T-helper 1 cell treated with Interleukin-12 subunit alpha and Interleukin-12 subunit beta and Interleukin-4 antibody, amounts not matched to agents 30 ng/mL and 1 ng/mL, for 36 hours (primary cell): Measurements from ENCODE around the gene CNNM2. TPM values are rescaled to one million over a fixed set of nuclear protein-coding genes. Genes with fewer than 3 reads are reported as not detected.
"Not testable (repeated sequence)": the region's sequence is repeated elsewhere in the genome, so short reads cannot be mapped to it uniquely, and the experiment has no call there.

ENCODE experiments used
- intact Hi-C: fragments of 100-400 bp; cut with micrococcal nuclease; formaldehyde crosslinking; loops from one replicate; pipeline ENCODE4 v1.15.1; 2024
- total RNA-seq: library from RNA; stranded (reverse); gene quantifications from 2 replicates; pipeline ENCODE4 v1.2.3, GENCODE V29; 2022

CNNM2 gene
- total RNA-seq, 1 donor from 2014 or later = 6.8 TPM

DNA sequence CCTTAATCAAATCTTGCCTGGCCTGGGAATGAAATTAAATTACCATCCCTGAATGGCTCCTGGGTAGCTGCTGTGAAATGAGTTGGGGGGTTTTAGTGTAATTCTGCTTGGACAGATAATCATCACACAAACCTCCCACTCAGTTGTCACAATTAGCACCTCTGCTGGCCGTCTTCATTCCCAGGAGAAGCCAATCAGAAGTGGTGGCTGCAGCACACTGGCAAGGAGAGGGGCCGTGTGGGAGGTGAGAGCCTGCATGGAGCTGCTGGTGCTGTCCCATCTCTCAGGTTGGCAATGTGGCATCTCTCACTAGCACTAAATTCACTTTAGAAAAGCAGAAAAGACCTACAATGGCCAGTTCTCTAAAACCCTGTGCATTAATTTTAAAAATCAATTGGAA, 182.5 kb downstream of the CNNM2 start:
- intact Hi-C loops = no loop called here

DNA sequence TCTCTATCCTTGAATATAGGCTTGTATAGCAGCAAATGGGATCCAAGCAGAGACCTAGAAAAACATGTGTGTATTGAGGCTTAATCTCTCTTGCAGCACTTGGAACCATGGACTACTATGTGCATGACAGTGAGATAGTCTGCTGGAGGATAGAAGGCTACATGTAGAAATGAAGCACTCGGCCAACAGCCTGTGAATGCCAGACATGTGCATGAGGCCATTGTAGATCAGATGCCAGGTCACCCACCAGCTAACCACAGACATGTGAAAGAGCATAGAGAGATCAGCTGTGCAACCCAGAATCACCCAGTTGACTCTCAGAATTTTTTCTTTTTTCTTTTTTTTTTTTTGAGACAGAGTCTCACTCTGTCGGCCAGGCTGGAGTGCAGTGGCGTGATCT, 184.1 kb downstream of the CNNM2 start:
- intact Hi-C loops = no loop called here

DNA sequence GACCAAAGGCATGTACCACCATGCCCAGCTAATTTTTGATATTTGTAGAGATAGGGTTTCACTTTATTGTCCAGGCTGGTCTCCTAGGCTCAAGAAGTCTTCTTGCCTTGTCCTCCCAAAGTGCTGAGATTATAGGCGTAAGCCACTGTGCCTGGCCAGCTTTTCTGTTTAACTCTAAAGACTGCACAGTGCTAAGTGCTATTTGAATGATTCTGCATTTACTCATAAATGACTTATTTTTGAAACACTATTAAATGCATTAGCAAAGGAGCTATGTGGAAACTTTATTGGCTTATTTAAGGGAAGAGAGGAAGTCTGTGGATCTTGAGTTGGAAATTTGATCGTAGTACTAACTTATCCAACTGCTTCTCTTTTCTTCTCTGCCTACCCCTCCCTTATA, 185.9 kb downstream of the CNNM2 start:
- intact Hi-C loops = no loop called here

DNA sequence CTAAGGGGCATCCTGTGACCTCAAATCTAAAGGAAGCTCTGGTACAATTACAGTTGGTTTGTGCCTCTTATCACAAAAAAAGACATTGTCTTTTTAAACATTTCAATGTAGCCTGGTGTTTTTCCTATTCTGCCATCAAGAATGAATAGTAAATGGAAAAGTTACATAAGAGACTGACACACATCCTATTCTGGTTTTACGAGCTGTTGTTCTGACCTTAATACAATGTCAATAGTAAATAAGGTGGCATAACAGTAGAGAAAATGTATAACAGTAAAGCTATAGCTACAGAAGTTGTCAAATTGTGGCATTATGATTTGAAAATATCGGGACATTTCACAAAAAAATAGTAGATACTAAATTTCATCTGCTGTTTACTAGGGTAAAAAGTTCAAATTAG, 186.6 kb downstream of the CNNM2 start:
- intact Hi-C loops = no loop called here

DNA sequence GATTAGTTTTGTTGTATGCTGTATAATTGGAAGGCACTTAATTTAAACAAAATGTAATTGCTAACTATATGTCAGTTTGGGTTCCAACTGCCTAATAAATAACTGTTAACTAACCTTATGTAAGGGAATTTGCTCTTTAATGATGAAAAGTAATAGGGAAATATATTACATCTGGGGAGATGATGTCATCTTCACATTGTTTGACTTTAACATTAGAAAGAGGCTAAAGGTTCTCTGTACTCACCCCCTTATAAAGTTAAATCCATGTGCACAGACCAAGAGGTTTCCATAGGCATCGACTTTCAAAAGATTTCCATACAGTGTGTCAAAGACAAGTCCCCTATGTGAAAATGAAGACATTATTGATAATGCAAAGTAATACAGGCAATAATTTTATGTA, 187.4 kb downstream of the CNNM2 start:
- intact Hi-C loops = no loop called here

DNA sequence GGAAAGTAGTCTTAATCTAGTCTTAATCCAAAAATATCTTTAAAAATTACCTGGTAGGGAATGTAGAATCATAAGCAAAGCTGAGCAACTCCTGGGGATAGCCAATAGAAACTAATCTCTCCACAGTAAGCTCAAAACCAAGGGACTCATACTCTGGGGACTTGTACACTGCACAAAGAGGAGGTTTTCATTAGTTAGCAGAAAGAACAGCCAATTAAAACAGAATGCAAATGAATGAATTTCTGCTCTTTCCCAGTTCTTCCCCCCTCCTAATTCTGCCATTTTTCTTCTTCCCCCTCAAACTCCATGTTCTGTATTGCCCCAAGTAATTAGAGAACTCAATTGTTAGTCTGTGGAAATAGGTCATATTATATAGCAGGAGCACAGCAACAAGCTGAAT, 188.4 kb downstream of the CNNM2 start:
- intact Hi-C loops = no loop called here

DNA sequence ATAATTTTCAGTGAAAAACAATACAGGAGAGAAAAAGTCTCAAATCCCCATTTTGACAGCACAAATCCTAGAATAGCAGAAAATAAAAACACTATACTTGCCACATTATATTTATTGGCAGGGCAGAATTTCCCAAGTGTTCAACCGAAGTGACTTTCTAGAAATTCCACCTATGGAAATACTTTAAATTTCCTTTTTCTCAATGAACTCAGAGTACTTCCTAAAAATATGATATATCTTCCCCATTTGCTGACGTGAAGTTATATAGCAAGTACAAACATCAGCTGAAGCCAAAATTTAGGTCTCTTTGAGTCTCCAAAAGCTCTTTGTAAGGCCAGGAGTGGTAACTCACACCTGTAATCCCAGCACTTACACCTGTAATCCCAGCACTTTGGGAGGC, 191.7 kb downstream of the CNNM2 start:
- intact Hi-C loops = no loop called here

DNA sequence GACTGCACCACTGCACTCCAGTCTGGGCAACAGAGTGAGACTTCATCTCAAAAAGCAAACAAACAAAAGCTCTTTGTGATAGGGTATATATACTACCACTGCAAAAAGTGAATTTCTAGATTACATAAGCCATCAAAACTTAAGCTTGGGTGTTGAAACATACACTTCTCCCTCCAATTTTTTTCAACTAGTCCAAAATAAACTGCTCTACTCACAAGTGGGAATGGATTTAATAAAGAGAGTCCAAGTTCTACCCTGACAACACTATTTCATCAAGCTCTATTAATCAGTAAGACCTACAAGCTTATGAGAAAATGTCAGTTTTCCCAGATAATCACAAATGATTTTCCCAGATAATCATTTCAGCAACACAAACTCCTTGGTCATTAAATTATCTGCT, 192.3 kb downstream of the CNNM2 start:
- intact Hi-C loops = no loop called here

DNA sequence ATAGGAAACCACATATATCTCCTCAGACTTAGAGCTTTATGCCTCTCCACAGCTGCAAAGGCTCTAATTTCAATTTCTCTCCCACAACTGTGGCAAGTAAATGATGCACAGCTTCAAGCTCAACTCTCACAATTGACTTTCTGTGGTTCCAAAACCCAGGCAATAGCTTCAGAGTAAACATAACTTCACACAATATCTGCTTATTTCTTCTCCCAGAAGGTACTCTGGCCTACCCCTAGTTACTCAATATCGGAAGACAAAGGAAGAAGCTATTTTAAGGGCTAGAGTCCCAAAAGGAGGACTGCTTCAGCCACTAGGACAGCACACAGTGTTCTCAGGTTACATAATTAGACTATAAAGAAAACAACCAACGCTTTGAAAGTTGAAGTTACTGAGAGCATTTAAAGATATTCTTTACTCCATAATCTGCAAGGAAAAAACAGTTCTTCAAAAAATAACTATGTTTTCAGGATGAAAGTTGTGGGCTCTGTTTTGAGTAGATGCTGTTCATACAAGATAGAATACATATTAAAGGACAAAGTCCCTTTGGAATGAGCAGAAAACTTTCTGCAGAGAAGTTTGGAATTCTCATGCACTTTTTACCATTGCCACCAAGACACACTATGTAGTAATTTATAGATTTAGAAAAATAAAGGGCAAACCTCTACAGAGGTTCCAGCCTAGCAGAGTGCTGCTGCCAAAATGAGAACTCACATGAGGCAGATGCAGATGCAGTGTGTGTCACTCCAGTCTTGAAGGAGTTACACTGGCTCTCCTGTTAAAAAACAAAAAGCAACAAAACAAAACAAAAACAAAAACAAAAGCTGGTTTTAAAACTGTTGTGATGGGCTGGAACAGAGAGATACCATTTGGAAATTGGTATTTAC, 193.2 kb downstream of the CNNM2 start:
- intact Hi-C loops = no loop called here

DNA sequence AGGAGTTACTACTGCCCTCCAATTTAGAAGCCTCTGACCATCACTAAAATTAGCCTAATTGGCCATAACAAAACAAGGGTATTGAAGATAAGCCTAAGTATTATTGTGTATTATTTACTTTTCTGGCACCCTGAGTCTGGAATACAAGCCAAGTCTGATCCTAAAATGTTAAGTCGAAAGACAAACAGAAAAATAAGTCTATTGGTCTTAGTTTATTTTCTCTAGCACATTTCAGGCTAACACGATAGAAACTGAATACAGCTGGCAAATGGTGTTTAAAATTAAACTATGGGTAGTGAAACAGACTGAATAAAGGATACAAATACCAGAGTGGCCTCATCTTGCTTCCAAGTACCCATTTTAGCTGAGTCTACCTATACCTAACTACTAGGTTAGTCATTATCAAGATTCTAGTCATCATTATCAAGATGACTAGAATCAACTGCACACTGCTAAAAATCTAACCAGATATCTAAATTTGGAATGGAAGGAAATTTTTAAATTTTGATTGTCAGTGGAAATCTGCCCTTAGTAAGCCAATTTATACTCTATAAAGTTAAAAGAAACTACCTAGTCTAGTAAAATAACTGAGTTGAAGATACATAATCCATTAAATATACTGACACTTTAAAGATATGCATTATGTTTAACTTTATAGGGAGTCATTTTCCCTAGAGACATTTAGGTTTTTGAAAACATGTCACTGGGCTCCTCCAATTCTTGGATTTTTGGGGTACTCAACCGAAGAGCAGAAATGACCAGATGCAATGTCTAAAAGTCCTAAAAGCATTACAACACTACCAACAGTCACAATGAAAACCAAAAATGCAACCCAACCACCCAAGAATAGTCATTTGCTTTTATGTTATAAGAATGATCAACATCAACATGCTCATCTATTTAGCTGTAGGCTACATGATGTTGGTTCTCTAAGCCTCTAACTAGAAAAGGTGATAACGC, 194.1 kb downstream of the CNNM2 start:
- intact Hi-C loops = no loop called here

DNA sequence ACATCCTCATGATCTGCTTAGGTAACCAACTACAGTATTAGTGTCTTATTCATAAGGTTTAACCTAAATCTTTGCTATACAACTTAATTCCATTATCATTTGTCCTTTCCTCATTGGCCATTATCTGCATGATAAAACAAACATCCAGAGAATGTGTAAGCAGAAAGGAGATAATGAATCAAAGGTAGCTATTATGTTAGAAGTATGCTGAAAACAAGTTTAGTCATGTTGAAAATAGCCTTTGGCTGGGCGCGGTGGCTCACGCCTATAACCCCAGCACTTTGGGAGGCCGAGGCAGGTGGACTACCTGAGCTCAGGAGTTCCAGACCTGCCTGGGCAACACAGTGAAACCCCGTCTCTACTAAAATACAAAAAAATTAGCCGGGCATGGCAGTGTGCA, 196.8 kb downstream of the CNNM2 start:
- intact Hi-C loops = no loop called here

DNA sequence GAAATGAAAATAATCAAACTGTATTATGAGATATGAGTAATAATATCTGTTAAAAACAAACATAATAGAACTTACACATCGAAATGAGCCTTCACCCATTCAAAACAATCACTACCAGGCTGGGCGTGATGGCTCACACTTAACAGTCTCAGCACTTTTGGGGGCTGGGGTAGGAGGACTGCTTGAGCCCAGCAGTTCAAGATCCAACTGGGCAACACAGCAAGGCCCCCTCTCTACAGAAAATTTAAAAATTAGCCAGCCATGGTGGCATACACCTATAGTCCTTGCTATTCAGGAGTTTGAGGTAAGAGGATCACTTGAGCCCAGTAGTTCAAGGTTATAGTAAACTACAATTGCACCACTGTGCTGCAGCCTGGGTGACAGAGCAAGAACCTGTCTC, 199.2 kb downstream of the CNNM2 start:
- intact Hi-C loops = no loop called here

DNA sequence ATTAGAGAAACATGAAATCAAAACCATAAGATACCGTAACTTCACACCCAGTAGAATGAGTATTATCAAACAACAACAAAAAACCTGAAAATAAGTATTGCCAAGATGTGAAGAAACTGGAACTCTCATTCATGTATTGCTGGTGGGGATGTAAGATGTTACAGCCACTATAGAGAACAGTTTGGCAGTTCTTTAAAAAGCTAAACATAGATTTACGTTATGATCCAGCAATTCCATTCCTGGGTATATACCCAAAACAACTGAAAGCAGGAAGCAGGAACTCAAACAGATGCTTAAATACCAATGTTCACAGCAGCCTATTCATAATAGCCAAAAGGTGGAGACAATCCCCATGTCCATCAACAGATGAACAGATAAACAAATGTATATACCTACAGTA, 202.5 kb downstream of the CNNM2 start:
- intact Hi-C loops = no loop called here

DNA sequence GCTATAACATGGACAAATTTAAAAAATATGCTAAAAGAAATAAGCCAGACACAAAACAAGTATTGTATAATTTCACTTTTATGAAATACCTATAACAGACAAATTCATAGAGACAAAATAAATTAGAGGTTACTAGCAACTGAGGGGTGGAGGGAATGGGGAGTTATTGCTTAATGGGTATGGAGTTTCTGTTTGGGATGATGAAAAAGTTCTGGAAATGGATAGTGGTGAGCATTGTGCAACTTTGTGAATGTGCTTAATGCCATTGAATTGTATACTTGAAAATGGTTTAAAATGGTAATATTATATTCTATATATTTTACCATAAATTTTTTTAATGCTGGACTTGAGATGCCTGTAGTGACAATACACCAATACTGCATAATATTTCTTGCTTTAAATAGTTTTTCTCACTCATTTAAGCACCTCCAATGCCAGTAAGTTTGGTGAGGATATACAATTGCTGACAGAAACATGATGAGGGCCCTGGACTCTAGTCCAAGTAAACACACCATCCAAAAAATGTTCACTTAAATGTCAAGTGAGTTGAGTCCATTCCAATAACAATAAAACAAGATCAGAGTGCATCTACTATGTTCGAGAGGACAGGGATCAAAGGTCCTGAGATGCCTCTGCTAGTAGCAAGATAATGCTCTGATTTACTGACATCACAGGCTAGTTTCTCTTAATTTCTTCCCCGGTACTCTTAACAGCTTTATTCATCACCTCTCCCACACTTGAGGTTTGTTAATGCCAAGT, 203.1 kb downstream of the CNNM2 start:
- intact Hi-C loops = no loop called here

DNA sequence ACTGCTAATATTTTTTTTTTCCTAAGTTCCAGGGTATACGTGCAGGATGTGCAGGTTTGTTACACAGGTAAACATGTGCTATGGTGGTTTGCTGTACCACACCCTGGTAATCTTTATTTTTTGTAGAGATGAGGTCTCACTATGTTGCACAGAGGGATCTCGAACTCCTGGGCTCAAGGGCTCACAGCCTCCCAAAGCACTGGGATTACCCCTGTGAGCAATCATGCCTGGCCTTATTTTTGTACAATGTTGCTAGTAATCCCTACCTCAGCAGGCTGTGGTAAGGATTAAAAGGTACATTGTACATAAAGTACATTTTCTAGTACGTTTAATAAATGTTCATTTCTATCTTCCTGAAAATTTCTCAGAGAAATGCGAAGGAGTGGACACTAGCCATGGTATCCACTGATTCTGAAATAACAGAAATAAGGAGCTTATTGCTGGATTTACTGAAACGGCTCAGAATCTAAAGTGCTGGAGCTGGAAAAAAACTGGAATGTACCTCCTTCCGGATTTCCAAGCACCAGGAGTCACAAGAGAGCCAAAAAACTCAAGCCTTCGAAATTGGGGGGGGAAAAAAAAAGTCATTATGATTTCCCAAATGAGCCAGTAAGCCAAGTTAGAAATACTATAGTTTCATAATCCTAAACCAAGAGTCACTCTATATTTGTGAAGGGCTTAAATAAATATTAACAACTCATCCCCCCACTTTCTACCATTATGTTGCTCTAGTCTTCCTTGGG, 205.4 kb downstream of the CNNM2 start:
- intact Hi-C loops = no loop called here

DNA sequence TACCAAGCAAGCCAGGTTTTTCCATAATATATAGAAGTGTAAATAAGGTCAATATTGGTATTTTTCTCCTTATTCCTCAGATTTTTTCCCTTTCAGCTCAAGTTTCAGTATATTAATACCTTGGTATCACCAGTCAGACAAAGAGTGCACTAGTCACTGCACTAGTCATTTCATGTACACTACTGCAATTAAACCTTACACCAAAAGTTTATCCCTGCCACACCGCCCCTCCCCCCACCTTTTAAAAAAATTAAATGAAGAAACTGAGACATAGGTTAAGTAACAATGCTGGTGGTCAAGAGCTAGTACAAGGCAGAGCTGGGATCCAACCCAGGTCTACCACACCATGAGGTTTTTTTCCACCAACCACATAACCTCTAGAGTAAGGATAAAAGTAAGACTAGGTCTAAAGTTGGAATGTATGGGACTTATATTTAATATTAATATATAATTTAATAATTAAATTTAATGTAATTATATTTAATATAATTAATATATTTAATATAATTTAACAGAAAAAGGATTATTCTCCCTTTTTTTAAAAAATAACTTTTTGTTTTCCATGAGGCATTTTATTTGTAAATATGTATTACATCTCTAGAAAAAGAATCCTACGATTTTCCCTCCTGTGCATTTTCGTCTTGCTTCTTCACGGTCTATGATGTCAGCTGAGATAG, 206.5 kb downstream of the CNNM2 start:
- intact Hi-C loops = no loop called here

DNA sequence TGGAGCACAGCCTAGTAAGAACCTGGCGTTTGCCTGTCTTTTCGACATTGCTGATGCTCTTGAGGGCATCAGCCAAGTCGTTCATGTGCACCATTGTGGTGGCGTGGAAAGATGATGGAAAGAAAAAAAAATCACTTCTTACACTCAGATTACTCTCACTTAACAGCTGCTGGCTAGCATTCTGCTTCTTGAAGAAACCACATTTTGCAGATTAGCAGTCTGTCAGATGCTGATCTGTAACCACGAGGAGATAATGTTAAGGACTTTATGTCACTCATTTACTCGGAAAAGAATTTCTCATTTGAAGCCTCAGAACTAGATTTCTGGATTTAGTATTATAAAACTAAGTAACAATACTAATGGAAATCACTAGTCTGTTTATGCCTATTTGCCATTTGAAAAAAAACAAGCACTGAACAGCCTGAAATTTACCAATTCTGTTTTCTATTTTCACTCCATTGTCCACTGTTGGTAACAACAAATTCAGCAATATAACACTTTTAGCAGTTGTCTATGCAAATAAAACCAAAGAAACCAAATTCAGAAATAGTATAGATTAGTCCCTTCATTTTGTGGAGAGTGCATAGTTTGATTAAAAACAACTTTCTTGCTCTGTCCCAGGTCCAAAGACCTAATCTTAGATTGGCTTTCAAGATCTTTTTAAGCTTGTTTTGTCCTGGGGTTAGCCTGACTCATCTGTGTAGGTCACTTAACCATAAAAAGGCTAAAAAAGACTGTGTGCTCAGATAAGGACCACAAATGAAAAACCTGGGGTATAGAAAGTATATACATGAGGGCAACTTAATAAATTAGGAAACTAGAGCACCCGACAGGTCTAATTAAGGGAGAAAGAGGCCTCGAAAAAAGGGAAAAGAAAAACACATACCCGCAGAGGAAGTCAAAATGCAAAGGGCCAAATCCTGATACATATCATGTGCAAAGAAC, 207.5 kb downstream of the CNNM2 start:
- intact Hi-C loops = no loop called here

DNA sequence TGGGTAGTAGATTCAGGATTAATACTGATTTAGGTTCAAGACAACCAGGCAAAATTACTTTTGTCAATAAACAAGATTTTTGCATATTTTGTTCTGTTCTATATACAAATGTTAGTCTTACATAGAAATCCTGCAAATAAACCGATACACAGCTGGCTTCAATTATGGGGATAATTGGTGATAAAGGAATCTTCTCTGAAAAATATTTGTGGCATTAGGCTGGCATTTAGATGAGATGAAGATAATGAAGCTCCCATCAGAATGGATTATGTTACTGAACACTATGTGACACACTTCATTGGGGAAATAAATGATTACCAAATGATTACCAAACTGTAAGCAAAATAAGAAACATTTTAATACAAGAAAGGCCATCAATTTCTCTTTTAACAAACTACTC, 209.1 kb downstream of the CNNM2 start:
- intact Hi-C loops = no loop called here

DNA sequence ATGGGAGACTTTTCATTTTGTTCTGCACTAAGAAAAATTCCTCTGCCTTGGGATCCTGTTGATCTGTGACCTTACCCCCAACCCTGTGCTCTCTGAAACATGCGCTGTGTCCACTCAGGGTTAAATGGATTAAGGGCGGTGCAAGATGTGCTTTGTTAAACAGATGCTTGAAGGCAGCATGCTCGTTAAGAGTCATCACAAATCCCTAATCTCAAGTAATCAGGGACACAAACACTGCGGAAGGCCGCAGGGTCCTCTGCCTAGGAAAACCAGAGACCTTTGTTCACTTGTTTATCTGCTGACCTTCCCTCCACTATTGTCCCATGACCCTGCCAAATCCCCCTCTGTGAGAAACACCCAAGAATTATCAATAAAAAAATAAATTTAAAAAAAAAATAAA, 212.1 kb downstream of the CNNM2 start:
- intact Hi-C loops = not testable (repeated sequence)
